HG02870 (cell line): ENCODE measurements around the gene NXPE1.
"Not testable (repeated sequence)": the region's sequence is repeated elsewhere in the genome, so short reads cannot be mapped to it uniquely, and the experiment has no call there.

Source experiments
- ATAC-seq: cut with Tn5 transposase; IDR thresholded peaks from one replicate; pipeline ENCODE4 v1.9.1; 2021; ENCODE audit warnings: mild to moderate bottlenecking, moderate library complexity; ENCODE audit not compliant: unreplicated experiment

The NXPE1 gene

DNA sequence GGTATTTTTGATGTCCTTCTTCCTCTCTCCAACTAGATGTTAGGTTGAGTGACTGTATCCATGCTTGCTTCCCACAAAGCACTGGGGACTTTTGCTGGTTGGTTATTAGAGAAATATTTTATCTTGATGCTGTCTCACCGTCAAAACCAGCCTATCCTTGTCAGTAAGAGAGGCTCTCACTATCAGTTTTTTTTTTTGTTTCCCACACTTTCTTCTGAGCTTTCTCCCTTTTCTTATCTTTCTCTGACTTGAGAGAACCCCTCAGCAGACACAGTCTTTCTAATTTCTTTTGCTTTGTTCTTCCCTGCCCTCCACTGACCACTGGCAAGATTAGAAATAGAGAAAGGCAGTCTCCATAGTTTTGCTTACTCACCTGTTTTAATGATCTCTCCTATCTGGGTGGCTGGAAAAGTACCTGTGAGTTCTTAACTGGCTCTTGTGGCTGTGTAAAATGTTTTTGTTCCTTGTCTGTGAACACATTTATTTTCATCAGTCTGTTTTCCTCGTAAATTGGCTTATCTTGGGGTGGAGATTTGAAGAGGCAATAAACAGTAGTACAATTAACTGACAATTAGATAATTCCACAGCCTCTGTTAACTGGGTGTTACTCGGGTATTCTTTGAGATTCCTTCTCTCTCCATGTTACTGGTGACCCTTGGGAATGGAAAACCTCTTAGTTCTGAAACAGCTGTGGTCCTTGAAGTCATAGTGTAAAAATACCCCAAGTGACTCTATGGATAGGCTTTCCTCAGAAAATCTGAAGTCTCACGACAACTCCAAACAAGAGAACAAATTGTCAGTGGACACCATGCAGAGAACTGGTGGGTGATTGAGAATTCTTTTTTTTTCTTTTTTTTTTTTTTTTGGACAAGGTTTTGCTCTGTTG, at the start of gene NXPE1:
Gene NXPE1, minus strand, starts transcription at position 457 of the 886 bp plus-strand sequence. CDS start 8,680 bp downstream, outside the sequence.
- no peak for ATAC-seq

GRCh38 chr11:114609429-114609828, 49.7 kb upstream of the NXPE1 start:
- no peak for ATAC-seq

DNA sequence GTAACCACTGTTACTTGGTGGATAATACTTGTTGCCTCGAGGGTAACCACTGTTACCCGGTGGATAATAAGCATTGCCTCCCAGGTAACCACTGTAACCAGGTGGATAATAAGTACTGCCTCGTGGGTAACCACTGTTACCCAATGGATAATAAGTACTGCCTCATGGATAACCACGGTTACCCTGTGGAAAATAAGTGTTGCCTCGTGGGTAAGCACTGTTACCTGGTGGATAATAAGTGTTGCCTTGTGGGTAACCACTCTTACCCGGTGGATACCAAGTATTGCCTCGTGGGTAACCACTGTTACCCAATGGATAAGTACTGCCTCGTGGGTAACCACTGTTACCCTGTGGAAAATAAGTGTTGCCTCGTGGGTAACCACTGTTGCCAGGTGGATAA, 48.9 kb upstream of the NXPE1 start:
- not testable (repeated sequence) for ATAC-seq

- no peak for ATAC-seq
Measured at GRCh38 chr11:114607753-114608459, 48.2 kb upstream of the NXPE1 start.

DNA sequence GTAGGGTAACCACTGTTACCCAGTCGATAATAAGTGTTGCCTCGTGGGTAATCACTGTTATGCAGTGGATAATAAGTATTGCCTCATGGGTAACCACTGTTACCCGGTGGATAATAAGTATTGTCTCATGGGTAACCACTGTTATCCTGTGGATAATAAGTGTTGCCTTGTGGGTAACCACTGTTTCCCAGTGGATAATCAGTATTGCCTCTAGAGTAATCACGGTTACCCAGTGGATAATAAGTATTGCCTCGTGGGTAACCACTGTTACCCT, 47.1 kb upstream of the NXPE1 start:
- ATAC-seq: not testable (repeated sequence)

- ATAC-seq: no peak
Measured at GRCh38 chr11:114606003-114606801, 46.5 kb upstream of the NXPE1 start.

GRCh38 chr11:114605370-114605769, 45.7 kb upstream of the NXPE1 start:
- no peak for ATAC-seq

GRCh38 chr11:114604886-114605285, 45.2 kb upstream of the NXPE1 start:
- ATAC-seq: no peak

GRCh38 chr11:114604179-114604813, 44.6 kb upstream of the NXPE1 start:
- ATAC-seq: no peak

GRCh38 chr11:114603151-114603550, 43.5 kb upstream of the NXPE1 start:
- not testable (repeated sequence) for ATAC-seq

DNA sequence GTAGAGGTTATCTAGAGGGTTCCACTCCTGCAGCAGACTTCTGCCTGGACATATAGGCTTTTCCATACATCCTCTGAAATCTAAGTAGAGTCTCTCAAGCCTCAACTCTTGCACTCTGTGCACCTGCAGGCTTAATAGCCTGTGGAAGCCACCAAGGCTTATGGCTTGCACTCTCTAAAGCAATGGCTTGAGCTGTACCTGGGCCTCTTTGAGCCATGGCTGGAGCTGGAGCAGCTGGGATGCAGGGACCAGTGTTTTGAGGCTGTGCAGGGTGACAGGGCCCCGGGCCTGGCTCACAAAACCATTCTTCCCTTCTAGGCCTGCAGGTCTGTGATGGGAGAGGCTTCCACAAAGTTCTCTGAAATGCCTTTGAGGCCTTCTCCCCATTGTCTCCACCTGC, 38.8 kb upstream of the NXPE1 start:
- no peak for ATAC-seq

GRCh38 chr11:114596175-114596919, 36.7 kb upstream of the NXPE1 start:
- ATAC-seq: no peak

DNA sequence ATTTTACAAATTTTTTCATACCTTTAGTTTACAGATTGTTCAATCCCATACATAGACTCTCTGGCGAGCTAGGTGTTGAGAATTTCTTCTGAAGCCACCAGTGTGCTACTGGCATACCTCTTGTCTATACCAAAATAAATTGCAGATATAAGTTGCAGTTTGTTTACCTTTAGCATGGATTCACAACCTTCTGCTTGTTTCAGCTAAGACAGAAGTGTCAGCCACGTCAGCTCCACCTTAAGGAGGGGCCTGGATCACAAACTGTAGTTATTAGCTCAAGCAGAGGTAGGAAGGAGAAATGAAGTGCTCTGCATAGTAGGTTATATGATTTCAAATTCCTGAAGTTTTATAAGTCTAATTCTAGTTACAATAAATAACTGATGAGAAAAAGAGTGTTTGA, 35.9 kb upstream of the NXPE1 start, which contains the start of gene NXPE4:
Gene NXPE4, minus strand, starts transcription at position 216 of the 400 bp plus-strand sequence. CDS start 1,027 bp downstream, outside the sequence.
- ATAC-seq: no peak

DNA sequence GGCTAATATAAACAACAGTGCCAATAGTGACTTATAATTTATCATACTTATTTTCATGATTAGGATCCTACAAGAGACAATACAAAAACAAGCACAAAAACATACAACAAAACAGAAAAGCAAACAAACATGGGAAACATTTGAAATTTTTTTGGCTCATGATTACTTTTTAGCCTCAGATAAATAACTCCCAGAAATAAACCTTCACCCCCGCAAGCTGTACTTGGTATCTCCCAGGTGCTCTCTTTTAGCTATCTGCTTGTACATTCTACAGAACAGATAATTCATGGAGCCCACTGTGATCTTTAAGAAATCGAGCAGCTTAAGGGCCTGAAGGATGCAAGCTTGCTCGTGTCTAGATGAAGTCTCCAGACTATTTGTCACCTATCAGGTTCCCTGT, 35.0 kb upstream of the NXPE1 start:
- ATAC-seq: no peak

DNA sequence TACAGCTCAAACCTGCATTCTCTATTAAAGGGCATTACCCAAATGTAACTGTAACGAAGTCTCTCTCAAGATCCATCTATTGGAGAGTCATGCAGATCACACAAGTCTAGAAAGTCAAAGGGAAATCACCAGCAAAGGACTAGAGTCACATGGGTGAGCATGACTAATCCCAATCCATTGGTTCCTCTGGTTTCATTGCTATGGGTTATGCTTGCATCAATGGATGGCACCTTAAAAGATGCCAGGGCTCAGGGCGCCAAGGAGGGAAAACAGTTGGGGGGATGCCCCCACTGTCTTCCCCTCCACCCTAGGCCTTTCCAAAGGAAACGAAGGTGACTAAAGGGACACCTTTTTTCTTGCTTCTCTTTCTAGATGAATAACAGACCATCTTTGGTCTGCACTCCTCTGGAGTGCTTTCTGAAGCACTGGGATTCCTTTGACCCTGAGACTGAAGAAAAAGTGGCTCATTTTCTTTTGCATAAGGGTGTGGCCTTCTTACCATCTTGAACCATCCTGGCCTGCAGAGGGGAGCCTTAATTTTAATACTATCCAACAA, 27.8 kb upstream of the NXPE1 start:
- ATAC-seq: no peak

GRCh38 chr11:114586797-114587196, 27.1 kb upstream of the NXPE1 start:
- ATAC-seq: no peak

DNA sequence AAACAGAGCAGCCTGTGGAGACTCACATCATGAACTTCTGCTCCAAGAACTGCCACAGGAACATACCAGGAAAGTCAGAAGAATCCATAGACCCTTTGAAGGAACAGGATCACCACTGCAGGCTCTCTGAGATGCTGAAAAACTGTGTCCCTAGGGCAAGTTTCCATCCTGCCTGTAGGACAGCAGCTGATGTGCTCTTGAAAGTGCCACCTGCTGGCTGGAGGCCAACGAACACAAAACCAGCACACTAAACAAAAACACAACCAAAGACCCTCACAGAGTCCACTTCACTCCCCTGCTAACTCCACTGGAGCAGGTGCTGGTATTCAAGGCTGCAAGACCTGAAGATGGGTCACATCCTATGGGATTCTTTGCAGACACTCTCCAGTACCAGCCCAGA, 12.0 kb upstream of the NXPE1 start:
- ATAC-seq: no peak

GRCh38 chr11:114569801-114570200, 10.1 kb upstream of the NXPE1 start:
- no peak for ATAC-seq

DNA sequence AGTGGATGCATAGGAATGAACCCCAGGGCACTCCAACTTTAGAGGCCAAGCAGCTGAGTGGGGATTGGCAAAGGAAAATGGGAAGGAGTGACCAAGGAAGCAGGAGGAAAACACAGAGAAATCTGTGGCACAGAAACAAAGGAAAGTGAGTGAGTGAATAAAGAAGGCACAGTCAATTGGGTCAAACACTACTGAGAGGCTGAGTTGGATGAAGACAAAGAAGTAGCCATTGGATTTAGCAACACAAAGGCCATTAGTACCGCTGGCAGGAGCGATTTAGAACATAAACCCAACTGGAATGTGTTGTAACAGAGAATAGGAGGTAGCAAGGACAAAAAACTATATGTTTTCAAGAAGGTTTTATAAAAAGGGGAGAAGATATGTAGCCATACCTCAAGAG, 6.6 kb upstream of the NXPE1 start:
- no peak for ATAC-seq

DNA sequence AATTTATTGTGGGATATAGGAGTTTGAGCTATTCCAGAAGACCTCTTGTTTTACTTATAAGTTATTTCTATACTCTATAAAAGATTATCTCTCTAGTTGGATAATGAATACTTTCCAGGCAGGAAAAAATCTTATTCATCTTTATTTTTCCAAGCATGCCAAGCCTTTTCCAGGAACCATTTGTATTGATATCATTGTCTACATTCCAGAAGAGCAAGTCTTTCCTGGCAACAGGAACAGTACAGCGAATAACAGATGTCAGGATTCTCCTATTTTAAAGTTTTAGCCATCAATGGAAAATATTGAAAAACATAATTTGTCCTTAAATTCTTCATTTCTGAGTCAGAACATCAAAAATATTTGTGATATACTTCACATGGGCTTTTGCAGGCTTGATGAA, 5.2 kb upstream of the NXPE1 start:
- no peak for ATAC-seq
